ENCODE data around the gene RGMB.
"Not testable (repeated sequence)": the region's sequence is repeated elsewhere in the genome, so short reads cannot be mapped to it uniquely, and the experiment has no call there.

Gene RGMB, protein sequence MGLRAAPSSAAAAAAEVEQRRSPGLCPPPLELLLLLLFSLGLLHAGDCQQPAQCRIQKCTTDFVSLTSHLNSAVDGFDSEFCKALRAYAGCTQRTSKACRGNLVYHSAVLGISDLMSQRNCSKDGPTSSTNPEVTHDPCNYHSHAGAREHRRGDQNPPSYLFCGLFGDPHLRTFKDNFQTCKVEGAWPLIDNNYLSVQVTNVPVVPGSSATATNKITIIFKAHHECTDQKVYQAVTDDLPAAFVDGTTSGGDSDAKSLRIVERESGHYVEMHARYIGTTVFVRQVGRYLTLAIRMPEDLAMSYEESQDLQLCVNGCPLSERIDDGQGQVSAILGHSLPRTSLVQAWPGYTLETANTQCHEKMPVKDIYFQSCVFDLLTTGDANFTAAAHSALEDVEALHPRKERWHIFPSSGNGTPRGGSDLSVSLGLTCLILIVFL

DNA sequence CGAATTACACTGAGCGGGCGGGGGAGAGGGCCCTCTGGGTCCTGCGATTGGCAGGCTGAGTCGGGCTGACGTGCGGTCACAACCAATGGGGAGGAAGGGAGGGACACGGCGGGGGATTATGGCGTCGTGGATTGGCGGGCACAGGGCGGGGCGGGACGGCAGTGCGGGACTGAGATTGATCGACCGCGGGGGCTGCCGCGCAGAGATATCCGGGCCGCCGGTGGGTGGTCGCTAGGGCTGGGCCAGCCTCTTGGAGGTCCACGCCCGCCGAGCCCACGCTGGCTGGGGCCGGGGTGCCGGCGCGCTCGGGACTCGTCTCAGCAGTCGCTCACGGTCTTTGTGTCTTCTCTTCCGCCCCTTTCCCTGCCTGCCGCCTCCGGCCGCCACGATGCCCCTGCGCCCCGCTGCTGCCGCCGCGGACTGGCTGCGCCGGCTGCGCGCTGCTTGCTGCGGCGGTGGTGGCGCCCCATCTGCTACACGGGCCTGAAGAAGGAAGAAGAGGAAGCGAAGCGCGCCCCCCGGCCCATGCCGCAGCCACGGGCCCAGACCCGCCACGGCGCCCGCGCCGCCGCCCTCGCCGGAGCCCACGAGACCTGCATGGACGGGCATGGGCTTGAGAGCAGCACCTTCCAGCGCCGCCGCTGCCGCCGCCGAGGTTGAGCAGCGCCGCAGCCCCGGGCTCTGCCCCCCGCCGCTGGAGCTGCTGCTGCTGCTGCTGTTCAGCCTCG lies at the start of gene RGMB:
Gene RGMB, plus strand, starts transcription at position 200 of the 728 bp plus-strand sequence. Its CDS starts 408 bp downstream, at position 608.
- peak; percentile 93 for DNase-seq

DNA sequence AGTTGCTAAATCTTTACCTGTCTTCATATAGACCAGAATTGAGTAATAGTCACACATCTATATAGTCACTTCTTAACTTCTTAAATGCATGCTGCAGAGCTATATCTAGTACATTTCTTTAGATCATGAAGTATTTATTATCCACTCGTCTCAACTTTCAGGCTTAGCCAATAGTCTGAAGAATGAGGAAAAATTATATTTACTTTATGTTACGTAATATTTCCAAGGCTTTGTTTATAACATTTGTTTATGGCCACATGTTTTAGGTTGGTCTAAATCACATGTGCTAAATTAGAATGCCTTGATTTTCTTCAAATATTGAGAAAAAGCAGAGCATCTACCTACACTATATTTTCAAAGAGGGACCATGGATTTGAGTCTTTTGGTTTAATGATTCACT lies 47.2 kb upstream of the RGMB start:
- DNase-seq = no peak

DNA sequence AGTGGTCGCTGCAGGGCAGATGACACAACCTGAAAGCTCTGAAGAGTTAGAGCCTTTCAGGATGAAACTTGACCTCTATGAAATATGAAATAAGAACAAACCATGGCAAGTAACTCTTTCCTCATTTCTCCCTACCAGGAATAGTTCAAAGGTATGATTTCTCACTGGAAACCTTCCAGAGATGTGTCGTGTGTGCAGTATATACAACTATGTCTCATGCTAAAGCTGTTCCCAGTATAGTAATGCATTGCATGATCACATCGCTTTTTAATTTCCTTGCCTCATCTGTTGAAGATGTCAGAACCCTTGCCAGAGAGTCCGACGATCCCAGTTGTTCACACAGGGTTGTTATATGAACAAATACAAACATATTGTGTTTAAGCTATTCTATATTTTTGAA lies 45.8 kb upstream of the RGMB start:
- no peak for DNase-seq

- DNase-seq = no peak
Measured at GRCh38 chr5:98734646-98735045, 38.8 kb upstream of the RGMB start.

GRCh38 chr5:98735806-98736507 lies 37.5 kb upstream of the RGMB start:
- DNase-seq = no peak

DNA sequence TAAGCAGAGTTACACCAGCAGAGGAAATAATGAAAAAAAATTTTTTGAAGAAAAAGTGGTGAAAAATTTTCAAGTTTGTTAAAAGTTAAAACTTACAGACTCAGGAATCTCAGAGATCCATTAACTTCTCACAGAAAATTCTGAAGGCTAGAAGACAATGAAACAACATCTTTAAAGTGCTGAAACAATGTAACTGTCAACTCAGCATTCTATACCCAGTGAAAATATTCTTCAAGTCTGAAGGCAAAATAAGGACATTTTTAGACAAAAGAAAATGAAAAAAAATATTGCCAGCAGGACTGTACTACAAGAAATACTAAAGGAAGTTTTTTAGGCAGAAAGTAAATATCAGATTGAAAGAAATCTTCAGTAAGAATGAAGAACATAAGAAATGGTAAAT lies 36.7 kb upstream of the RGMB start:
- DNase-seq = no peak

DNA sequence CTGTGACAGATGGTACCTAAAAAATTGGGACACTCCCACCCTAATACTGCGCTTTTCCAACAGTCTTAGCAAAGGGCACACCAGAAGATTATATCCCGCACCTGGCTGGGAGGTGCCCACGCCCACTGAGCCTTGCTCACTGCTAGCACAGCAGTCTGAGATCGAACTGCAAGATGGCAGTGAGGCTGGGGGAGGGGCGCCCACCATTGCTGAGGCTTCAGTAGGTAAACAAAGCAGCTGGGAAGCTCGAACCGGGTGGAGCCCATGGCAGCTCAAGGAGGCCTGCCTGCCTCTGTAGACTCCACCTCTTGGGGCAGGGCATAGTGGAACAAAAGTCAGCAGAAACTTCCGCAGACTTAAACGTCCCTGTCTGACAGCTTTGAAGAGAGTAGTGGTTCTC lies 36.0 kb upstream of the RGMB start:
- DNase-seq = not testable (repeated sequence)

DNA sequence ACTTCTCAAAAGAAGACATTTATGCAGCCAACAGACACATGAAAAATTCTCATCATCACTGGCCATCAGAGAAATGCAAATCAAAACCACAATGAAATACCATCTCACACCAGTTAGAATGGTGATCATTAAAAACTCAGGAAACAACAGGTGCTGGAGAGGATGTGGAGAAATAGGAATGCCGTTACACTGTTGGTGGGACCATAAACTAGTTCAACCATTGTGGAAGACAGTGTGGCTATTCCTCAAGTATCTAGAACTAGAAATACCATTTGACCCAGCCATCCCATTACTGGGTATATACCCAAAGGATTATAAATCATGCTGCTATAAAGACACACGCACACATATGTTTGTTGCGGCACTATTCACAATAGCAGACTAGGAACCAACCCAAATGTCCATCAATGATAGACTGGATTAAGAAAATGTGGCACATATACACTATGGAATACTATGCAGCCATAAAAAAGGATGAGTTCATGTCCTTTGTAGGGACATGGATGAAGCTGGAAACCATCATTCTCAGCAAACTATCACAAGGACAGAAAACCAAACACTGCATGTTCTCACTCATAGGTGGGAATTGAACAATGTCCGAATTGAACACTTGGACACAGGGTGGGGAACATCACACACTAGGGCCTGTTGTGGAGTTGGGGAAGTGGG lies 34.8 kb upstream of the RGMB start:
- not testable (repeated sequence) for DNase-seq

DNA sequence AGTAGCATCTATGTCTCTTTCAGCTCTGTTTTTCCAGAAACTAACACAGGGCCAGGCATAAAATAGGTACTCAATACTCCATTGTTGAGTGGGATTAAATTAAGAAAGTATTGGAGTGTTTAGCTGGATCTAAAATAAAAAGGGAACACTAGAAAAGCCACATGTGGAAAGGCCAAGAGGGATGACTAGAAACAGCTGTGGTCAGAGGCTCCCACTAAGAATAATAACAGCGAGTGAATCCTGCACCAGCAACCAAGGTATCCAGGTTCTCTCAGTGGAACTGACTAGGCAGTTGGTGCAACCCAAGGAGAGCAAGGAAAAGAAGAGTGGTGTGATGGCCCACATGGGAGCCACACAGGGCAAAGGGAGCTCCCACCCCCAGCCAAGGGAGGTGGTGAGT lies 31.5 kb upstream of the RGMB start:
- no peak for DNase-seq

DNA sequence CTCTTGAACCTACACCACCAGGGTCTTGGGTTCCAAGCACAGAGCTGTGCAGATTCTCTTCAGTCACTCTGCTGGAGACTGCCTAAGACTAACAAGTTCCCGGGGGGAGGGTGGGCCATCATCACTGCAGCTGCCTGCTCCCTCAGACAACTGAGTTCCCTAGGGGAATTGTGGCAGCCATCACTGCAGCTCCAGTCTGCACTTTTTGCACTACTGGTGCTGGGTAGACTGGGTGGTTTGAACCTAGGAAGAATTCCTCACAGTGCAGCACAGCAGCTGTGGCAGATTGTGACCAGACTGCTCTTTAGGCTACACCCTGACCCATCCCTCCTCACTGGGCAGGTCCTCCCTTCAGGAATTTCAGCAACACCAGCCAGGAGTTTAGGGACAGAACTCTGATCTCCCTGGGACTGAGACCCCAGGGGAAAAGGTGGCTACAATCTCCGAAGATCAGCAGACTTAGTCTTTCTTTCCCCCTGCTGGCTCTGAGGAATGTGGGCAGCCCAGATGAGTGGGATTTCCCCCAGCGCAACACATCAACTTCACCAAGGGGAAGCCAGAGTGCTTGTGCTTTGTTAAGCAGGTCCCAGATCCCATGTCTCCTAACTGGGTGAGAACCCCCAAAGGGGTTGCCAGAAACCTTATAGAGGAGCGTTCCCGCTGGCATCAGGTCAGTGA lies 30.9 kb upstream of the RGMB start:
- DNase-seq = no peak

DNA sequence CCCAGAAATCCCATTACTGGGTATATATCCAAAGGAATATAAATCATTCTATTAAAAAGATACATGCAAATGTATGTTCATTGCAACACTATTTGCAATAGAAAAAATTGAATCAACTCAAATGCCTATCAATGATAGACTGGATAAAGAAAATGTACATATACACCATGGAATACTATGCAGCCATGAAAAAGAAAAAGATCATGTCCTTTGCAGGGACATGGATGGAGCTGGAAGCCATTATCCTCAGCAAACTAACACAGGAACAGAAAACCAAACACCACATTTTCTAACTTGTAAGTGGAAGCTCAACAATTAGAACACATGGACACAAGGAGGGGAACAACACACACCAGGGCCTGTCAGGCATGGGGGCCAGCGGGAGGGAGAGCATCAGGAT lies 25.2 kb upstream of the RGMB start:
- DNase-seq = not testable (repeated sequence)

DNA sequence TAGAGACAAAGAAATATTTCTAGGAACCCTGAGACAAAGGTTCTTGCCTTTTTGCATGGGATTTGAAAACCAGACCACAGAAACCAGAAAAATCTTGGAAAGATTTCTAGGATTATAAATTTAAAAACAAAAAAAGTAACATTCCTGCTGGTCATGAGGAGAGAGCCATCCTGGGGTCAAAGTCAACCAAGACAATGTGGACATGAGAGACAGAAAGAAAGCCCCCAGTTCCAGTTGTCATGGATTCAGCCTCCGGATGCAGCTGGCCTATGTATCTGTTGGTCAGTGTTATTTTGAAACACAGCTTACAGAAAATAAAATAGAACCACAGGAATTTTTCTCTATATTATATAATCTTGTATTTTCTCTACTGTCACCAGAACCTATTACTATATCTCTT lies 24.4 kb upstream of the RGMB start:
- DNase-seq = no peak

- DNase-seq = no peak
Measured at GRCh38 chr5:98750693-98751092, 22.8 kb upstream of the RGMB start.

- not testable (repeated sequence) for DNase-seq
Measured at GRCh38 chr5:98752331-98752730, 21.1 kb upstream of the RGMB start.

DNA sequence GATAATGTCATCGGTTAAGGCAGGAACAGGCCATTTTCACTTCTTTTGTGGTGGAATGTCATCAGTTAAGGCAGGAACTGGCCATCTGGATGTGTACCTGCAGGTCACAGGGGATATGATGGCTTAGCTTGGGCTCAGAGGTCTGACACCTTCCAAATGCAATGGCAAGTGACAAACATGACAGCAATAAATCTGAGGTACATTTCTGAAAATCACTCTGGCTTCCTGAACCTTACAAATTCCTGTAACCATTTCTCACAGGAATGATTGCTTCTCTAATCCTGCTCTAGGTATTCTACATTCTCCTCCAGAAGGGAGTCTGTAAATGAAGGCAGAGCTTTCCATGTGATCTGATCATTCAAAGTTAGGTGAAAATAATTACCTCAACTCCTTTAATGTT lies 20.7 kb upstream of the RGMB start:
- DNase-seq = not testable (repeated sequence)

GRCh38 chr5:98753507-98753906 lies 20.0 kb upstream of the RGMB start:
- no peak for DNase-seq

- no peak for DNase-seq
Measured at GRCh38 chr5:98755406-98755805, 18.1 kb upstream of the RGMB start.

DNA sequence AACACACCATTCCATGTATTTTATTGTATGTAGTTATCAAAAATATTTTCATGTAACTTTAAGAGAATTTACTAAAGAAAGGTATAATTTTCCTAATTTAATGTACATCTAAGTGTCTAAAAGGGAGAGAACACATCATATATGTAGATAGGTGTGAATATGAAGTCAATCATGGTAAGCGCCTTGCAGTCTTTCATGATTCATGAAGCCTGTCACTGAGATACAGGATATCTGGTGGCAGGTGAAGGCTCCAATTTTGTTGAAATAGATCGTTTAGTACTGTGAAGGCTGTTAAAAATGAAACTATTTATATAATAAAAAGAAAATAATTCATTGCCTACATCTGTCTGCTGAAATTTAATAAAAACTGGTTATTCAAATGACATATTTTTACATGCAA lies 15.5 kb upstream of the RGMB start:
- no peak for DNase-seq

DNA sequence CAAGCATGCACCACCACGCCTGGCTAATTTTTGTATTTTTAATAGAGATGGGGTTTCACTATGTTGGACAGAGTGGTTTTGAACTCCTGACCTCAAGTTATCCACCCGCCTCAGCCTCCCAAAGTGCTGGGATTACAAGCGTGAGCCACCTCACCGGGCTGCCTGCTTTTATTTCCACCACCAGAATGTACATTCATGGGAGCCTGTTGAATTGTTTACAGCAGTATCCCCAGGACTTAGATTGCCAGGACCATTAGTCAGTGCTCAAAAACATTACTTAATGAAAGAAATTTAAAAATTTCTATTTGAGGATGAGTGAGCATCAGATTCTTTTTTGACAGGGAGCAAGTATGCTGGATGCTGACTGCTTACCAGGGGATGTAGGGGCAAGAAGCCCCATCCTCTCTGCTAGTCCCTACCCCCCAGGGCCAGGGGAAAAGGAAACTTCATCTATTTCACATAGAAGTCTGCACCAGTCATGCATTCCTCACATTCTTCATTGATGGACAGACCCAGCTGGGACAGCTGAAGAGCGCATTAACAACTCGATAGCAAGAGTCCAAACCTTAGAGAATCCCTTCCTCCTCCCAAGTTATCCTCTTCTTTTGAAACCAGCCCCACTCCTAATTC lies 10.3 kb upstream of the RGMB start:
- no peak for DNase-seq

DNA sequence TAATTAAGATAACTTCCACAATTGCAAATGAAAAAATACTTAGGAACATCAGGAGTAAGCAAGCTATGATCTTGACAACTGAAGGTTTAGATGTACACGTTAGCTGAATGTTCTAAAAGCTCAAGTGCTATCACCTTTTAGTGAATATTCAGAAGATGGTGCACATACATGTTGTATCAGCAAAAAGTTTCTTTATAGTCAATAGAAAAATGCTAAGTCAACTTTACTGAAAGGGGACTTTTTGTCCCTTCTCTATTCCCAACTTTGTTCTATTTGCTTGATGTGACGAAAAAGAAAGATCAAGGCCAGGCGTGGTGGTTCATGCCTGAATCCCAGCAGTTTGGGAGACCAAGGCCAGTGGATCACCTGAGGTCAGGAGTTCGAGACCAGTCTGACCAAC lies 7.6 kb upstream of the RGMB start:
- DNase-seq = no peak

DNA sequence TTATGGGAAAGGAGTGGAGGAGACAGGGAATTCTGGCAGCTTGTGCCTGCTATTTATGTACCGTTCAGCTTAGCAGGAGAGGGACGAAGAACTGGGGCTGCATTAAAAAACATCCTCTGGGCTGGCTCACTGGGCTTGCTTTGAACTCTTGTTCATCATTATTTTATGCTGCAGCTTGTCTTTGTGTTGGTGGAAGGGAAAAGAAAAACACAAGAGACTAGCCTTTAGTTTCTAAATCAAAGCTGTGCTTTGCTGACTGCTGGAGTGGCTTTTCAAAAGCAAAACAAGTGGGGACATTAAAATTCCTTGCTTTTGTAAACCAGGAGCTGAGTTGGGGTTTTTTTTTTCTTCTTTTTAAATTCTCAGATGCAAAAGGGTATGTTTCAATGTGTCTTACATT lies 5.9 kb upstream of the RGMB start:
- no peak for DNase-seq

Data from stimulated activated CD8-positive, alpha-beta memory T cell treated with anti-CD3 and anti-CD28 coated beads, Interleukin-4, amount 100 ng/mL, for 48 hours (primary cell).